Left lobe of liver (tissue), 2 donors: ENCODE data around the gene ELP5. TPM values are rescaled to one million over a fixed set of nuclear protein-coding genes. Genes with fewer than 3 reads are reported as not detected.

ENCODE experiments used
- ATAC-seq: fragments of 200-7000 bp; cut with Tn5 transposase; one replicate; pipeline ENCODE4 v1.9.1; 2020; ENCODE audit warnings: mild to moderate bottlenecking, moderate library complexity
- DNase-seq: peaks from one replicate; pipeline ENCODE4 v3.0.0-alpha.2; 2020; ENCODE audit warnings: low spot score
- total RNA-seq: library from RNA; stranded (reverse); gene quantifications from one replicate; pipeline ENCODE4 v1.2.1, GENCODE V29; 2021
- donor health status: DM: no; HTN: no; CAD: no; lungs with moderate emphysema.
- donor health status: DM: no; HTN: yes; CAD: no.

ELP5 gene
- total RNA-seq, 1 donor from 2014 or later = 27.5 TPM

DNA sequence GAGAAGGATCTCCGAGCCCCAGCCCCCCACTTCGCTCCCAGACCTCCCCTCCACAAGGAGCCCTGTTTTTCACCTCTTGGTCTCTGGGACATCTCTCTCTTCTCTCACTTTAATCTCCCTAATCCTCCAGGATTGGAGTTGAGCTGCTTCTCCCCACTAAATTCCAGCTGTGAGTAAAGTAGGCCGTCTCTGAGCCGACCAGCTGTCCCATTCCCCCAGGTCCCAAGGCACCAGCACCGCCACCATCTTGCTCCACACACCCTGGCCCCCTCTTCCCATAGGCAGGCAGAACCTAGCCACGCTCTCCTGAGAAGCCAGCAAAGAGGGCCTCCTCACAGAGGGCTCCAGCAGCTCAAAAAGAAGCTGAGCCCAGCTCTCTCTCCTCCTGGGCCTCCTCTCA lies 33.3 kb upstream of the ELP5 start:
- DNase-seq (no peak), ATAC-seq (no peak)

DNA sequence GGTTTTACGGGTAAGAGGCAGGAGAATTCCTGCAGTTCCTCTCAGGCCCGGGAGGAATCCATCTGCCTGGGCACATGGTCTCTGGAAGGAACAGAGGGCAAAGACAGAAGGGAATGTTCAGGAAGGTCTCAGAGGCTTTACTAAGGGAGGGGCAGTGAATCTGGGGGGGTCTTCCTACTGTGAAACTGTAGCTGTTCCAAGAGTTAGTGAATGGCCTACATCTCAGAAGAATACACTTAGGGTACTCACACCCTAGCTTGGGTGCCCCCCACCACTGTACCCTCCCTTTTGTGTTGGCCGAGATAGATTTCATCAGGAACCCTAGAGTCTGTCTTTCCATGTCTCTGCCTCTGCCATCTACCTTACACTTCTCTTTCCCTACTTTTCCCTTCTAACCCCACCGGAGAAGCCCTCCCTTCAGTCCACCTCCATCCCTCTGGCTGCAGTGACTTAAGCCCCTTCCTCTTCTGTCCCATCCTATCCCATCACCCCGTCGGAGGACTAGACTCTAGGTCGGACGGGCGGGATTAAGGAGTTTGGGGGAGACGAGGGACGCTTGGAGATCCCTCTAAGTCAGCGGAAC lies 32.7 kb upstream of the ELP5 start:
- ATAC-seq (no peak), DNase-seq (no peak)

DNA sequence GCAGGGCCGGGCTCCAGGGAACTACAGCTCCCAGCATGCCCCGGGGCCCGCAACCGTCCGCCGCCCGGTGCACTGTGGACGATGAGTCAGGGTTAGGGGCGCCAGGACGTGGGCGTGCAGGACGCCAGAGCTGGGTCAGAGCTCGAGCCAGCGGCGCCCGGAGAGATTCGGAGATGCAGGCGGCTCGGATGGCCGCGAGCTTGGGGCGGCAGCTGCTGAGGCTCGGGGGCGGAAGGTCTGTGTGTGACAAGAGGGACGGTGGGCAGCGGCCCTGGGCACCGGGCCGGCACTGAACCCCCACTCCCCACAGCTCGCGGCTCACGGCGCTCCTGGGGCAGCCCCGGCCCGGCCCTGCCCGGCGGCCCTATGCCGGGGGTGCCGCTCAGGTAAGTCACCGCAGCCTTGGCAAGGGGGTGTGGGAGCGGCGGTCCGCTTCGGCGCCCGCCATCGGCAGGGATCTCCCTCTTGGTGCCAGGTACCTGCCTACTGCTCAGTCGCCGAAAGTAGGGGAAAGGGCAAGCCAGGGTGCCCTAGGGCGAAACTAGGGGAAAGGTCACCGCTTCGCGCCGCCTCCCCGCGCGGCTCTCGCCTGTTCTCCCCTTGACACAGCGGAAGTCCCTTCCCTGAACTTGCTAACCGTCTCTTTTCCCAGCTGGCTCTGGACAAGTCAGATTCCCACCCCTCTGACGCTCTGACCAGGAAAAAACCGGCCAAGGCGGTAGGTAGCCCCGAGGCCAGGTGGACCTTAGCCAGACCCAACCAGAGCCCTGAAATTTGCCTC lies 32.0 kb upstream of the ELP5 start, which contains the start of the genes ACADVL and DLG4:
Gene ACADVL, plus strand, starts transcription at position 127 of the 781 bp plus-strand sequence. Its CDS starts 47 bp downstream, at position 174.
Gene DLG4, minus strand, starts transcription at position 25 of the 781 bp plus-strand sequence.
- peak; percentile 78 for ATAC-seq
- DNase-seq = peak; percentile 95

DNA sequence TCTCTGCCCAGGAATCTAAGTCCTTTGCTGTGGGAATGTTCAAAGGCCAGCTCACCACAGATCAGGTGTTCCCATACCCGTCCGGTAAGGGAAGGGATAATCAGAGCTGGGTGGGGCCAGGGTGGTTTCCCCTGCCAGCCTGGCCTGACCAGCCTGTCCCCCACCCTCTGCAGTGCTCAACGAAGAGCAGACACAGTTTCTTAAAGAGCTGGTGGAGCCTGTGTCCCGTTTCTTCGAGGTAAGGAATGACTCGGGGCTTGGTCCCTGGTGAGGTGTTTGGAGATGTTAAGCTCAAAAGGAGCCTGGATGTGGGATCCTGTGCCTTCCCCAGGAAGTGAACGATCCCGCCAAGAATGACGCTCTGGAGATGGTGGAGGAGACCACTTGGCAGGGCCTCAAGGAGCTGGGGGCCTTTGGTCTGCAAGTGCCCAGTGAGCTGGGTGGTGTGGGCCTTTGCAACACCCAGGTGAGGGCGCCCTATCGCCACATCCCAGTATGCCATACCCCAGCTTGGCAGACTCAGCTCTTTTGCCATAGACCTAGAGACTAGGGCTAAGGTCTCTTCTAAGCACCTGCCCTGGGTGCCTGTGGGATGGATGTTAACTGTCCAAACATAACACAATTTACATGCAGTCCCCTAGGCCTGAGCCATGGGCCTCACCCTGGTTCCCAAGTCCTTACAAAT lies 31.3 kb upstream of the ELP5 start:
- ATAC-seq (peak; percentile 46), DNase-seq (peak; percentile 79)

DNA sequence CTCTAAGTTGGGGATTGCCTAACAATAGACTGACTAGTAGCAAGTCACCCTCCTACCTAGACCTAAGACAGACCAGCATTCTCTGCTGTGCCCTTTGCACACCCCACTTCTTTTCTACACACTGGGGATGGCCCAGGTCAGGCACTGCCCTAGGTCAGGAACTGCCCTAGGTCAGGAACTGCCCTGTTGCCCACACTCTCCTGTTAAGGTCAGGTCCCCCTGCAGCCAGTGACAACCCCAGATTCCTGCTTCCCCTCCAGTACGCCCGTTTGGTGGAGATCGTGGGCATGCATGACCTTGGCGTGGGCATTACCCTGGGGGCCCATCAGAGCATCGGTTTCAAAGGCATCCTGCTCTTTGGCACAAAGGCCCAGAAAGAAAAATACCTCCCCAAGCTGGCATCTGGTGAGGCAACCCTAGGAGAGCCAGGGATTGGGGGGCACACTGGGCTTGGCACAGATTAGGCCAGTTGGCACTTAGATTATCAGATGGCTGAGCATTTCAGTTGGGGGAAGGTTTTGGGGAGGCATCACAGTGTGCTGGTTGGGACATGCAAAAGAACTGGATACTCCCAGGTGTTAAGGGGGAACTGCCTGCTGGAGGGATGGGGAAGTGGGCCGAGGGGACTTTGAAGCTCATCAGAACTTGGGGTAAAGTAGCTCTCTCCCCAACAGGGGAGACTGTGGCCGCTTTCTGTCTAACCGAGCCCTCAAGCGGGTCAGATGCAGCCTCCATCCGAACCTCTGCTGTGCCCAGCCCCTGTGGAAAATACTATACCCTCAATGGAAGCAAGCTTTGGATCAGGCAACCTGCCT lies 30.5 kb upstream of the ELP5 start:
- DNase-seq = no peak
- peak; percentile 5 for ATAC-seq

DNA sequence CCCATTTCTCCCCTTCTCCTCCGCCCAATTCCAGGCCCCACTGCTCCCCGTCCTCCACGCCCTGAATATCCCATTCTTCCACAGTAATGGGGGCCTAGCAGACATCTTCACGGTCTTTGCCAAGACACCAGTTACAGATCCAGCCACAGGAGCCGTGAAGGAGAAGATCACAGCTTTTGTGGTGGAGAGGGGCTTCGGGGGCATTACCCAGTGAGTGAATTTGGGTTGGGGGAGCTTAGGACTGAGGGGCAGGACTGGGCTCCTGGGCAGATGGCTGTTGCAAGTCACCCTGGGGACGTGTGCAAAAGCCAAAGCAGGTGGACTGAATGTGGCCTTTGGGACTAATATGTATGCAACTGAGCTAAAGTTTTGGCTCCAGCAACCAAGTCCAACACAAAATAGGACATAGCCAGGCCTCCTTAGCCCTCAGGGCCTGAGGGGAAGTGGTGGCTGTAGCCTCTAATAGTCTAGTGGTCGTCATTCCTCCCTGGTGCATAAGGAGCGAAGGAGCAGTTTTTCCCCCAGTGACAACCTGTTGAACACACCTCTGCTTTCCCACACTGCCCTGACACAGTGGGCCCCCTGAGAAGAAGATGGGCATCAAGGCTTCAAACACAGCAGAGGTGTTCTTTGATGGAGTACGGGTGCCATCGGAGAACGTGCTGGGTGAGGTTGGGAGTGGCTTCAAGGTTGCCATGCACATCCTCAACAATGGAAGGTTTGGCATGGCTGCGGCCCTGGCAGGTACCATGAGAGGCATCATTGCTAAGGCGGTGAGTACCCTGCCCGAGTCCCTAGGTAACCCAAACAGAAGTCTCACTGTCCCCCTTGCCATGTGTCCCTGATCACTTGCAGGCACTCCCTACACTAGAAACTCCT lies 29.7 kb upstream of the ELP5 start:
- no peak for ATAC-seq
- no peak for DNase-seq

DNA sequence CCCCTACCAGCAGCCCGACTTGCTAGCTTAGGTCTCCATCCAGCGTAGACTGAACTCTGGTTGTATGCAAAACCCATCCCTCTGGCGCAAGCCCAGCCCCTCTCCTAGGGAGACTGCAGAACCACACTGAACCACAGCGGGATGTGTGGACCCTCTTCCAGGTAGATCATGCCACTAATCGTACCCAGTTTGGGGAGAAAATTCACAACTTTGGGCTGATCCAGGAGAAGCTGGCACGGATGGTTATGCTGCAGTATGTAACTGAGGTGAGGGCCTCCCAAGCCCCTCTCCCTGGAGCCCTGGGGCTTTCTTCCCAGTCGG lies 29.1 kb upstream of the ELP5 start:
- ATAC-seq = no peak
- DNase-seq = no peak

DNA sequence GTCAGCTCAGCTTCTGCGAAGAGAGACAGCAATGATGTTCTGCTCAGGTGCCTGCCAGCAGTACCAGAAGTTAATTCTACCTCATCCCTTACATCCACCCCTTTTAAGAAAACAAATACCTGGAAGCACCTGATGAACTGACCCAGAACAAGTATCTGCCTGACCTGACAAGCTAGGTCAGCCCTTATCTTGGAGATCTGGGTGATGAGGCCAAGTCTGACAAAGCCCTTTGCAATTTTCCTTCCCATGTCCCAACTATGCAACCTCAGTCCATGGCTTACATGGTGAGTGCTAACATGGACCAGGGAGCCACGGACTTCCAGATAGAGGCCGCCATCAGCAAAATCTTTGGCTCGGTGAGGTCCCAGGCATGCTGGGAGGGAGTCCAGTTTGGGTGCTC lies 28.6 kb upstream of the ELP5 start:
- ATAC-seq (no peak), DNase-seq (no peak)

DNA sequence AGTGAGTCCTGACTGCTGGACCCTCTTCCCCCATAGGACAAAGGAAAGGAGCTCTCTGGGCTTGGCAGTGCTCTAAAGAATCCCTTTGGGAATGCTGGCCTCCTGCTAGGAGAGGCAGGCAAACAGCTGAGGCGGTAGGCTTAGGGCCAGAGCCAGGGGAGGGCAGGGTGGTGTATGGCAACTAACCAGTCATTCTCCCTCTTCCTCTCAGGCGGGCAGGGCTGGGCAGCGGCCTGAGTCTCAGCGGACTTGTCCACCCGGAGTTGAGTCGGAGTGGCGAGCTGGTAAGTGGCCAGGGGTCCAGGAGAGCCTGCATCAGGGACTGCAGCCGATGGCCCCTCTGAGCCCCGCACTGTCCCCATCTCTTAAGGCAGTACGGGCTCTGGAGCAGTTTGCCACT lies 27.9 kb upstream of the ELP5 start:
- ATAC-seq (no peak), DNase-seq (no peak)

DNA sequence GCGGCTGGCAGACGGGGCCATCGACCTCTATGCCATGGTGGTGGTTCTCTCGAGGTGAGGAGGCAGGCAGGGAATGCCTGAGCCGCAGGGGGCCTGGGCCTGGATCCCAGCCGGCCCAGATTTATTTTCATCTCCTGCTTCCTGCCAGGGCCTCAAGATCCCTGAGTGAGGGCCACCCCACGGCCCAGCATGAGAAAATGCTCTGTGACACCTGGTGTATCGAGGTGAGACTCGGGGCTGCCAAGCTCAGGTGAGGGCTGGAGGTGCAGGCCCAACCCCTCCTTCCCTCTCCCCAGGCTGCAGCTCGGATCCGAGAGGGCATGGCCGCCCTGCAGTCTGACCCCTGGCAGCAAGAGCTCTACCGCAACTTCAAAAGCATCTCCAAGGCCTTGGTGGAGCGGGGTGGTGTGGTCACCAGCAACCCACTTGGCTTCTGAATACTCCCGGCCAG lies 27.3 kb upstream of the ELP5 start:
- DNase-seq (no peak), ATAC-seq (no peak)

DNA sequence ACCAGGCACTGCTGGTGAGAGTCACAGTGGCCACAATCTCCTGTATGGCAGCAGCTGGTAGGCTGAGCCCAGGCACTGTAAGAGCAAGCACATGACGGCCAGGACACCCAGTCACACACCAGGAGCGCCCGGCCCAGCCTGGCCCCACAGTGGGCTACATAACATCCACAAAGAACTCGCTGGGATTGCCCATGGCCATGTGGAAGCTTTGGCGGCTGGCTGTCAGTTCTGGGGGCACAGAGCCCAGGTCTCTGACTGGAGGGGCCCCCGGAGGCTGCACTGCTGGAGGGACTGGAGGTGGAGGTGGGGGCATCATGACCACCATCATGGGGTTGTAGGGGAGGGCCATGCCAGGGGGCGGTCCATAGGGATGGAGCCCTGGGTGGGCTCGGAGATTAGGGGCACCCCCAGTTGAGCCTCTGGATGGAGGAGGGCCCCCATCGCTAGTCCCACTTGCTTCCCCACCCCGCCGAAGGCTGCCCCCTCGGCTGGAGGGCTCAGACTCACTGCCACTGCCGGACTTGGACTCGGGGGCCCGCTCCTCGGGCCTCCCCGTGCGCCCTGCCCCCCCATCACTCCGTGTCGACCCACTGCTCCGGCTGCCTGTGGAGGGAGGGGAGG lies 26.2 kb upstream of the ELP5 start:
- ATAC-seq (no peak), DNase-seq (no peak)

DNA sequence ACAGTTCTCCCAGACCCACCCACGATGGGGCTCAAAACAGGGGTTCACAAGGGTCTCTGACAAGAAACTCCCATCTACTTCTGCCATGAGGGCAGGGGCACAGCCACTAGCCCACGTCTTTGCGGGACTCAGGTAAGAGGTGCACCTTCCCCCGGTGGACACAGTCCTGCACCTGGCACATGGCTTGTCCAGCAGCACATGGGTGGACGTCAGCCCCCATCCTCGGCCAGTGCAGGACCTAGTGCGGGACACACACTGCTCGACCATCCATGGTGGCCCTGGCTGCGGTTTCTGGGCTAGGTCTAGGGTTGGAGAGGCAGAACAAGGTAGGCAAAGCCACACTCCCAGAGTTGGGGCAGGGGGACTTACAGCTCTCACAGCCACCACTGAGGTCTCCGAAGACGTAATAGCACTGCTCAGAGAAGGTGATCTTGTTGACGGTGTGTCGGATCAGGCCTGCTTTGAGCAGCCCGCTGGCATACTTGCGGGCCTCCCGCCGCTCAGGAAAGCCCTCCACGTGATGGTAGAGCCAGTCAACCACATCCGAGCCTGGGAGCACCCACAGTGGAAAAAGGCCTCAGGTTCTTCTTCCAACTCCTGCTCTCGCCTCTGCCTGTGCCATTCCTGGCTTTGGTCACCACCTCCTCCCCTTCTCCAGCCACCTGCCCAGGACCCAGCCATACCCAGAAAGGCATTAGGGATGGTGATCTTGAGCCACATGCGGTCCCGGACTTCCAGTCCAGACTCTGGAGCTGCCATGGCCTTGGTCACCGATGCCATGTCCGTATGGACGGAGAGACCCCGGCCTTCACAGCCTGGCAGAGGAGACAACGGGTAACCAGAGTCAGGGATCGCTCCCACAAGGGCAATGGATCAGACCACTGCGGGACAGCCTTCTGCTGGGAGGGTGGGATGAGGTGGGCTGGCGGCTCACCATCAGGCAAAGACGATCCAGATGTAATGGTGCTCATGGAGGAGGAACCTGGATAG lies 25.0 kb upstream of the ELP5 start:
- ATAC-seq (no peak), DNase-seq (no peak)

DNA sequence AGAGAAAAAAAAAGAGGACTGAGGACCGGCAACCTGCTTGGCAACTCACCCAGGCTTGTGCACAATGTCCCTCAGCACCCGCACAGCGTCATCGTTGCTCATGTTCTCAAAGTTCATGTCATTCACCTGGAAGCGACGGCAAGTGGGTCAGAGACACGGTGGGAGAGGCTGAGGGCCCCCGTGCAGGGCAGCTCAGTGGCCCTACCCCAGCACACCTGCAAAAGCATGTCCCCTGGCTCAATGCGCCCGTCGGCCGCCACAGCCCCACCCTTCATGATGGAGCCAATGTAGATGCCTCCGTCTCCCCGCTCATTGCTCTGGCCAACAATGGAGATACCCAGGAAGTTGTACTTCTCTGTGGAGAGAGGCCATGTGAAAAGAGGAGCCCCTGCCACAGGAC lies 23.1 kb upstream of the ELP5 start:
- DNase-seq (no peak), ATAC-seq (no peak)

DNA sequence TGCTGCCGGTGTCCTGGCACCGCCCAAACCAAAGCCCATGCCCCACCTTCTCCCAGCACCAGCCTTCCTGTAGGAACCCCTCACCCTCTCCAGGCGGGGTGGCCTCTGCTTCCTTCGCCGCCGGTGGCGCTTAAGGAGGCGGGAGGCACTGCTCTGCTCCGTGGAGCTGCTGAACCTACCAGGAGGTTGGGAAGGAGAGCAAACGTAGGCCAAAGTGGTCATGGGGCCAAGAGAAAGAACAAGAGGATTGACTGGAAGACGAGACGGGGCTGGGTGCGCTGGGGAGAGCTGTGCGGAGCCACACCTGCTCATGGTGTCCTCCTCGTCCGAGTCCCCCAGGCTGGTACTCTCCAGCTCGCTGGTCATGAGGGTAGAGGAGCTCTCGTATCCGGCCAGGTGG lies 22.5 kb upstream of the ELP5 start:
- DNase-seq (no peak), ATAC-seq (no peak)

DNA sequence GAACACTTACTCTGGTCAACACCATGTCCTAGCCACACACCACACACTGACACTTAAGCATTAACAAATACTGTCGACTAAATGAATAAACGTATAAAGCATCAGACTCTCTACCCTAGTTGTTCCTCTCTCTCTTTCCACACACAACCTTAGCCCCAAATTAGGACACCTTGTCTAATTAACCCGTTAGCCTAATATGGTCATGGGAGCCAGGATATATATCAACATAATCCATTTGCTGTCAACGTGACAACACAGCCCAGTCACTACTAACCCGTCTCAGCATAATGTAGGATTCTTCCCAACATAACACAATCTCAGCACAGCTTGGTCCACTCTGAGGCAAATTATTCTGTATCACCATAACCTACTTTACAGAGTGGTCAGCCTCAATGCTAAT lies 19.9 kb upstream of the ELP5 start:
- DNase-seq (no peak), ATAC-seq (no peak)

DNA sequence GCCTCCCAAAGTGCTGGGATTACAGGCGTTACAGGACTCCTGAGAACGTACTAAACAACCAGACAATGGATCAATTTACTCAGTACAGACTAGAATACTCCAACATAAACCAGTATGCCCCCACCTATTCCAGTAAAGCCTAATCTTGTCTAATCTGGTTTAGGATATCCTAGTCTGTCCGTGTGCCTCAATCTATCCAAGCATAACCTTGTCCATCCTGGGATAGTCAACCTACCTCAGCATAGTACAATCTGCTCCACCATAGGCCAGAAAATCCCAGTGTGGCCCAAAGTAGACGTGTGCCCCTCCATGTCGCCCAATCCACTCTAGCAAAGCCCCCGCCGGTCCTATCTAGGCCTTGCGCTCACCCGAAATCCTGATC lies 18.3 kb upstream of the ELP5 start:
- ATAC-seq = peak; percentile 4

DNA sequence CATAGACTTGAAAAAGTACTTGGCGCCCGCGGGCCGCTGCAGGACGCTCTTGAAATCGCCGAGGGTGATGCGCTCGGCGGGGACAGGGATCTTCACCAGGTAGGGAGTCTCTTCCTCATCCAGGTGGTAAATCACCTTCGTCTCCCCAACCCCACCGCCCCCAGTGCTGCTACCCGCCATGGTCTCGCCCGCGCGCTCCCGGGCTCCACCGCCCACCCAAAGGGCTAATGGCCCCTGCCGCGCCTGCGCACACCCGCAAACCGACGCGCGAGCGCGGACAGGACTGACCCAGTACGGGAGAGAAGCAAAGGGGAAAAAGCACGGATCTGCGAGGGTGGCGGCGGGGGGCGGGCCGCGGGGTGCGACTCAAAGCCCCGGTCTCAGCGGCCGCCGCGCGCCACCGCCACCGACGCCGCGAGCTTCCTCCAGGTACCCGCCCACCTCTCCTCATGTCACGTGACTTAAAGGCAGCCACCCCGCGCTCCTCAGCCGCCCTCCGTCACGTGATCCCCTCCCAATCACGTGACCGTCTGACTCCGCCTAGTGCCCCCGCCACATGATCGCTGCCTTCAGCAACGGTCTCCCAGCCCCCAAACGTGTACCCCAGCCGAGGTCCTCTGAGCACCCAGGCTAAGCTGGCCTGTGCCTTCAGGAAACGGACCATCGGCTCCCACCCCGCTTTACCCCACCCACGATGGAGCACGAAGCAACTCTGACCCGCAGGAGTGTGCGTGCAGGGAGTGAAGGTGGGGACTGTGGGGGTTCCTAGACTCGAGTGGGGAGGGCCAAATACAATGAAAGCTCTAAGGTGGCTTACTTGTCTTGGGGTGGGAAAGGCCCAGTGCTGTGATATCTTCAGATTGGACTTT lies 17.7 kb upstream of the ELP5 start, which contains the start of gene DVL2:
Gene DVL2, minus strand, starts transcription at position 435 of the 869 bp plus-strand sequence. Its CDS starts 255 bp downstream, at position 180.
- DNase-seq (peak; percentile 97), ATAC-seq (peak; percentile 65)

More for the DNA sequence above, 18.3 kb upstream of the ELP5 start:
- DNase-seq = no peak
